Measurements from ENCODE around the gene COL23A1.
"Not testable (repeated sequence)": the region's sequence is repeated elsewhere in the genome, so short reads cannot be mapped to it uniquely, and the experiment has no call there.

Gene COL23A1

DNA sequence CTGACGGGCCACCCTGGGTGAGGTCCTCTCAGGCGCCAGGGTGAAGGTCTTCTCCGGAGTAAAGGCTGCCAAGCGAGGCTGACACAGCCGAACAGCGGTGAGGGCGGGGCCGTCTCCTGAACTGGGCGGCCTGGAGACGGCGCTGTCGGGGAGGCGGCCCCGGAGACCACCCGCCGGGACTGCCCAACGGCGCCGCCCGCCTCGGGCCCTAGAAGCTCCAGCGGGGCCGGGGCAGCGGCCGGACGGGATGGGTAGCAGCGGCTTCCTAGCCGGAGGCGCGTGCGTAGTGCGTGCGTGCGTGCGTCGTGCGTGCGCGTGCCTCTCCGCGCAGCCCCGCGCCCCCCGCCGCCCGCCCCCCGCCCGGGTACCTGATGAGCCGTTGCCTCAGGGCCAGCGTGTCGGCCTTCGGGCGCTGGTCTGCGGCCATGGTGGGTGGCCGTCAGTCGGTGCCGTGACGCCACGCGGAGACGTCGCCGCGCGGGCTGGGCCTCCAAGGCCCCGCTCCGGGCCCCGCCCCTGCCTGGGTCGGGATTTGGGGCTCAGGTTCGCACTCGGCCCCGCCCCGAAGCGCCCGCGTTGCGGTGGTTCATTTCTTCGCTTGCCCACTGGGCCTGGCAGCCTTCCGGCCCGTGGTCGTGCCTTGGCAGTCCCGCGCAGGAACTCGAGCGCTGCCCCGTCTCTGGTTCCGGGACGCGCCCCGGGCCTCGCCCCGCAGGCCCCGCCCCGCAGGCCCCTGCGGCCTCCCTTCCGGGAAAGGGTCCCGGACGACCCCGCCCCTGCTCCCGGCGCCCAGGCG lies 357.9 kb downstream of the COL23A1 start, which contains the start of gene PHYKPL:
TSS of gene PHYKPL (minus strand) at position 679 of the 796 bp plus-strand sequence. CDS start at position 427, 252 bp downstream.
- peak; percentile 77 for DNase-seq

DNA sequence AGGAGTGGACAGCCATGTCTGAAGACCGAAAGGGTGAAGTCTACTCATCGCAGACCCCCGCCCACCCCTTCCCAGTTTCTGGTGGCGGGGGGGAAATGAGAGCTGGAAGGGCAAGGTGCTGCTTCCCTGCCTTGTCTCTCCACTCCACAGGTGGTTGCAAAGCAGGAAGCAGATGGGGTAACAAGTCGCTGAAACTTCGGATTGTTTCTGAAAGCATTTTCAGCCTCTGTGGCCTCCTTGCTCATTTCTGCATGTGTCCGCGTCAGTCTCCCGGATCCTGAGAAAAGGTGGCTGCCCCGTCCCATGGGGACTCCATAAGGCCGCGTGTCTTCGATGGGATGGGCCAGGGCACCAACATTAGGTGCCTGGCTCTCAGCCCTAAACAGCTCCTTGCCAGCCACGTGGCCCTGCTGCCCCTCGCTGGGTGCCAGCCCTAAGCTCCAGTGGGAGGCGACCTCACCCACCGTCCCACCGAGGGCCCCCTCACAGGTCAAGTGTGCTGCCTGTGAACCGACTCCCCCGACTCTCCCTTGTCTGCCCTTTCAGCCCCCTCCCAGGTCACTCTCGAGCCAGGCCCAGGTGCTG lies 358.6 kb downstream of the COL23A1 start:
- peak; percentile 30 for DNase-seq

DNA sequence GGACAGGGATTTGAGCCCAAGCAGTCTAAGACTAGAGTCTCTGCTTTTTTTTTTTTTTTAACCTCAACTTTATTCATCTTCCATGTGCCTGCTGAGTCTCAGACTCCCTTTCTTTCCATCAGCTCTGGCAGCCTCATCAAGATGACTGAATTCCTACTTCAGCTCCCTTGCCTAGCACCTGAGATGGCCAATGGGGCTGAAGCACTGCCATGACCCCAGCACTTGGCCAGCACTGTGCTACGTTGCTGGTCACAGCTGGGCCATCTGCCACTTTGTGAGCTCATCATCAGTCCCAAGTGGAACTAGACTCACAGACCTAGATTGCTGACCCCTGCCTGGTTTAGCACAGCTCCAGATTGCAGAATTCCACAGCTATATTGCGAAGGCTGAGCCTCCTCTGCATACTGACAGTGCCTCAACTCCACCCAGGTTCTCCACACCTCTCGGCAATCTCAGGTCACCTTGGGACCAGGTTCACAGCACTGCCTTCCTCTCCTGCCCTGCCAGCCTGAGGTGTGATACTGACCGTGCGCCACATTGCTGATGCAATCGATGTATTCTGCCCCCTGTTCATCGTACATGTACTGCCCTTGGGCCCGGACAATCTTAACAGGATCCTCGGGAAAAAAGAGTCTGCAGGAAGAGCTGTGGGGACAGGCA lies 359.2 kb downstream of the COL23A1 start:
- no peak for DNase-seq

DNA sequence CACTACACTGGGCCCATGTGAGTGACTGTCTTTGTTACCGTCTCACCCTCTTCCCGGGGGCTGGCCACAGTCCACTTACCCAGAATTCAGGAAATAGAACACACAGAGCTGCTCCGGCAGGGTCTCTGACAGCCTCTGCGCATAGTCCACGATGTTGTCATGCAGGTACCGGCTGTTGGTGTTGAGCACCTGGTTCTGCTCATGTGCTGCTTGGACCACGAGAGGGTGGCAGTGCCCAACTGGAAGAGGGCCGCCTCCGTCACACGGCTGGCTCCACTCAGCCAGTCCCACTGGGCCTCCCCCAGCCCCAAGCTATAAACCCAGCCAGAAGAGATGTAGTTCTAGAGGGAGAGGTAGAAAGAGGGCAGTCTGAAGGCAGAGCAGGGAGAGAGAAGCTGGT lies 360.3 kb downstream of the COL23A1 start:
- DNase-seq, result no peak

DNA sequence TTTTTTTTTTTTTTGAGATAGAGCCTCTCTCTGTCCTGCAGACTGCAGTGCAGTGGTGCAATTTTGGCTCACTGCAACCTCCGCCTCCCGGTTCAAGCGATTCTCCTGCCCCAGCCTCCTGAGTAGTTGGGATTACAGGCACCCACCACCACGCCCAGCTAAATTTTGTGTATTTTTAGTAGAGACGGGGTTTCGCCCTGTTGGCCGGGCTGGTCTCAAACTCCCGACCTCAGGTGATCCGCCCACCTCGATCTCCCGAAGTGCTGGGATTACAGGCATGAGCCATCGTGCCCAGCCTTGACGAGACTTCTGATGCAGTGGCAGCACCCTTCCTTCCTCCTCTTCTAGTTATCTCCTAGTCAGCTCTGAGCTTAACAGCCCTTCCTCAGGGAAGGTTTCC lies 361.1 kb downstream of the COL23A1 start:
- not testable (repeated sequence) for DNase-seq

DNA sequence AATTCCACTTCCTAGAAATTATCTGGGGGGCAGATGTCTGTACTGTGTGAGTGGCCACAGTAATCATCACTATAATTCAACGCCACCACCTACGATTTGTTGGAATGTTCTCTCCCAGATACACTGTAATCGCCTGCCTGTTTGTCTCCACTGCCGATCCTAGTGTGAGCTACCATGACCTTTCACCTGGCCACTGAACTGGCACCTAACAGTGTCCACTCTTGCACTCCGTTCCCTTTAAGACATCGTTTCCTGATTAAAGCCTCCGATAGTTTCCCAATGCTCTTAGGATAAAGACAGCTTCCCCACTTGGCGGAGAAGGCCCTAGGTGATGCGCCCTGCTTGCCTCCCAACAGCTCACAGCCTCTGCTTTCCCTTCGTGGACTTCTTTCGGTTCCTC lies 361.6 kb downstream of the COL23A1 start:
- no peak for DNase-seq

DNA sequence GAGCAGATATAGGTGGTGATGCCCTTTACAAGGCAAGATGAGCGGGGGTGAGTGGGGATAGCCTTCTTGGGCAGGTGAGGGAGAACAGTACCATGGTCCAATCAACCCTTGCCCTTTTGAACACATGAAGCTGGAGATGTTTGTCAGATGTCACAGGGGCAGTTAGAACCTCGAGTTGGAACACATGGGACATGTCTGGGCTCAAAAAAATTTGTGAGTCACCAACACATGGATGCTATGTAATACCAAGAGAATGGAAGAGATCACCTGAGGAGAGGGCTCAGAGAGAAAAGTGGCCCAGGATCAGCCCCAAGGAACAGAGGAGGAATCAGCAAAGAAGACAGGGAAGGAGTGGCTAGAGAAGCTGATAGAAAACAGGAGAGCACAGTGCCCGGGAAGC lies 362.3 kb downstream of the COL23A1 start:
- DNase-seq, result no peak

DNA sequence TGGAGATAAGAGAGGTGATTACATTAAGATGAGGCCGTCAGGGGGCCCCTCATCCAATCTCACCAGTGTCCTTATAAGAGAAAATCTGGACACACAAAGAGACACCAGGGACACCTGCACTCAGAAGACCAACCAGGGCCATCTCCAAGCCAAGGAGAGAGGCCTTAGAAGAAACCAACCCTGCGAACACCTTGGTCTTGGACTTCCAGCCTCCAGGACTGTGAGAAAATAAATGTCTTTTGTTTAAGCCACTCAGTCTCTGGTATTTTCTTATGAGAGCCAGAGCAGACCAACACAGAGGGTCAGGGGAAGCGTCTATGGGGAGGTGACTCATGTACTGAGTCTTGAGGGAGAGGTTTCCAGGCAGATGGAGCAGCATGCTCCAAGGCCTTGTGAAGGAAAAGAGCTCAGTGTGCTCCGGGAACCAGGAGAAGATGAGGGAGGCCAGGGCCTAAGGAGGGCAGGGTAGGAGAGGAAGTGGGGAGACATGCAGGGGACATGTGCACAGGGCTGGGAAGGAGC lies 363.0 kb downstream of the COL23A1 start:
- no peak for DNase-seq

DNA sequence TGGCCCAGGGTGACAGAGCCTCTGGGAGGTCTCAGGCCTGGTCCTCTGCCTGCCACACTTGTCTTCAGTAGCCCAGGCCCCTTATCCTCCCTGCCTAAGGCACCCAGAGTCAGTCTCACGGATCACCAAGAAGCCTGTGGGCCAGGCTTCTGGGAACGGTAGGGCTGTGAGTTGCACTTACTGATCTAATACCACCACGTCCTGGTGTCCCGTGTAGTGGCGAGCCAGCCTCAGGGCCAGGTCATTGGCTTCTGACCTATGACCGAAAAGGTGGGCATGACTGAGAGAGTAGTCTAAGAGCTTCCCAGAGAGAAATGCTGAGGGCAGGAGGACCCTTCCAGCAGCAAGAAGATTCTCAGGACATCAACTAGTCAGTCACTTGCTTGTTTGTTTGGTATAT lies 365.0 kb downstream of the COL23A1 start:
- no peak for DNase-seq

DNA sequence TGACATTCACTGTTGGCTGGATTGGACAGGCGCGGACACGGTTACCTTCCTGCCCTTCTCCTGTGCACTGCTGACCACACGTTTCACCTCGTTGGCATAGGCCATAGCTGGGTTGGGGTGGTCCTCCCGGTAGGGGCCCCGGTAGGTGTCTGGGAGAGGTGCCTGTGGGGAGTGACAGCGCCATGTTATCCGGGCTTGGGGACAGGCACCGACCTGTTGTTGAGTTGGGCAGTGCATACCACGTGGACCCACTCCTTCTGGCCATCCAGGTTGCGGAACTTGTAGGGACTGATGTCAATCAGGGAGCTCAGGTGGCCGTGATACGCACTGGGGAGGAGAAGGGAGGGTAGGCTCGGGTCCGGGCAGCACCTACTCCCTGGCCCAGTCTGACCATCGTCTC lies 365.8 kb downstream of the COL23A1 start:
- no peak for DNase-seq

DNA sequence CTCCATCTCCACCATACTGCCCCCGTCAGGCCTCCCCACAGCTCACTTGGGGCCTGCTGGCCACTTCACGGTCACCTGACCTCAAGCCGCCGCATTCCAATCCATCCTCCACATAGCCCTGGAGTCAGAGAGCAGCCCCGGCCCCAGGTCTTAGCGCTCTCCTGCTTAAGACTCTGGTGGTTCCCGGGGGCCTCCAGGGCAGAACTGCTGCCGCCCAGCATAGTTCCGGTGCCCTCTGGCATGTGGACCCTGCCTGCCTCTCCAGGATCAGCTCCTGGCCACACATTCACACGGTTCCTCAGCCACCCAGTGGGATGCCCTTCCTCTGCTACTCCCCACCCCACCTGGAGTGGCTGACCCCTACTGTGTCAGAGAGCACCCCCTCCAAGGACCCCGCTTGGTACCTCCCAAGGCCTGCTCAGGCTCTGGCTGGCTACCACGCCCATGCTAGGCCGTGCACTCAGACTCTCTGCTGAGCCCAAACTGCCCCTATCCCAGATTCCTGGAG lies 366.3 kb downstream of the COL23A1 start:
- DNase-seq, result no peak

DNA sequence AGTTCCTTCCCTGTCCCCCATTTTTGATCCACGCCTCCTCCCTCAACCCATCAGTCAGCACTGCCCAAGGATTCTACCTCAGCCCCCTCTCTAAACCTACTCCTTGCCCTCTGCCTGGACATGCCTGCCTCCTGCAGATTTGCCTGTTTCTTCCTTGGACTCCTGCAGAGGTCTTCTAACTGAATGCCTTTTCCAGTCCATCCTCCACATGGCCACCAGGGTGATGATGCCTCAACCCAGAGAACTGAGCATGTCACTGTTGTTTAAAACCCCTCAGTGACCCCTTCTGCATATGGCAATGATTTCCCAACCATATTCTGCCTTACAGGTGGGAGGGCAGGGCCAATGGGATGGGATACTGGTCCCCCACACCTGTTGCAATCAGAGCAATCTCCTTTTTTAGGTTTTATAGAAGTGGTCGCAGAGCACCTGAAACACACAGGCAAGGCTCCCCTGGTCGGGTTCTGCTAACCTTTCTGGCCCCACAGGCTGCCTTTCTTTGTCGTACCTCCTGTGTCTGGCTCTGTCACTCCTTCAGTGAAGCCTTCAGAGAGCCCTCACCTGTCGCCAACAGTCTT lies 366.9 kb downstream of the COL23A1 start:
- DNase-seq, result no peak

DNA sequence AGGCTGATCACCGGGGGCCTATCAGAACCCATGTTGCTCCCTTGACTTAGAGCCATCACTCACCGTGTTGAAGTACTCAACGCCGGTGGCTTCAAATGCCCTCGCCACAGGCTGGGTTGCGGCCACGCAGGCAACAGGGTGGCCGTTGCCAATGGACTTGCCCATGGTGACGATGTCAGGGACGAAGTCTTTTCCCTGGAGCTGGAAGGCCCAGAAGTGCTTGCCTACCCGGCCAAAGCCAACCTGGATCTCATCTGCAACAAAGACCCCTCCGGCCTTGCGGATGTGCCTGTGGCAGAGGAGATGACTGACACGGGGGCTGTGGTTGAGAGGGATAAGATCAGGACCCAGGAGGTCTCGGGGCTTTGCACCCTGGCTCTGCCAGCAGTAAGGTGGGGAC lies 367.9 kb downstream of the COL23A1 start:
- no peak for DNase-seq

DNA sequence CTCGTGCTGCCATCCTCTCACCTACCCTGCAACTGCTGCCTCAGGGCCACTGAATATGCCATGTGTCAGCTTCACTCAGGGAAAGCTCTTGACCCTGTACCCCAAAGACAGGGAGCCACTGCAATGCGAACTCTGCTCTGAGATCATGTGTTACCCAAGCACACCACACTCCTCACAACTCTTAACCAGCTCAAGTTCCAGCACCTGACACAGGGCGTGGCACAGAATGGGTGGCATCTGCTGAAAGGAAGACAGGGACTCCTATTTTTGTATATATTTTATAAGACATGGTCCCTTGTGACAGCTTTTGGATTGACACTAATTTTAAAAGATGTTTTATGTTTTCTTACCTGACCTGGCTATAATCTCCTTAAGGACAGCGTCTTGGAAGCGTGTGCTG lies 368.3 kb downstream of the COL23A1 start:
- DNase-seq, result no peak

DNA sequence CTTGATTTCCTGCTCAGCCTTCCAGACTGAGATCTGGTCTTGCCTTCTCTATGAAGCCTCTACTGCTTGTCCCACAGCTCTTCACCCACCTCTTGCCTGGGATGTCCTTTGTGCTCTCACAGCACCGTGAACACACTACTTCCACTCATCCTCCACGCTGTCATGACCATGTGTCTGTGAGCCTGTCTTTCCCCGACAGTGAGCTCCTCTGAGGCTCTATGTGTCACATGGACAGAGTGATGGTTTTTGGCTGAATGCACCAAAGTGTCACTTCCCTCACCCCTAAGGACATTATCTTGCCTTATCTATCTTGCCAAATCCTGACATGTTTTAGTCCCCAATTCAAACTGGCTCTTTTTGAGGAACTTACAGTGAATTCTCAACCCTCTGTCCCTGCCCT lies 368.9 kb downstream of the COL23A1 start:
- DNase-seq, result no peak

DNA sequence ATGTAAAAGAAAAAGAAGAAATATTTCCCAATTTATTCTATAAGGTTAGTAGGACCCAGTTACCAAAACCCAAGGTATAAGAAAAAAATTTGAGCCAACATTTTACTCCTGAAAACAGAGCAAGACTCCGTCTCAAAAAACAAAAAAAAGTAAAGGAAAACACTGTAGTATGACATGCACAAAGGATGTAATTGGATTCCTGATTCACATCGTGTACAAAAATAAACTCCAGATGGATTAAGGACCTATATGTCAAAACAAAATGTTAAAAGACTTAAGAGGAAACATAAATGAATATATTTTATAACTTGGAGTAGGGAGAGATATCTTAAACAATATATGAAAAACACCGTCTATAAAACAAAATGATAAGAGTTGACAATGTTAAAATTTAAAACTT lies 371.4 kb downstream of the COL23A1 start:
- no peak for DNase-seq

DNA sequence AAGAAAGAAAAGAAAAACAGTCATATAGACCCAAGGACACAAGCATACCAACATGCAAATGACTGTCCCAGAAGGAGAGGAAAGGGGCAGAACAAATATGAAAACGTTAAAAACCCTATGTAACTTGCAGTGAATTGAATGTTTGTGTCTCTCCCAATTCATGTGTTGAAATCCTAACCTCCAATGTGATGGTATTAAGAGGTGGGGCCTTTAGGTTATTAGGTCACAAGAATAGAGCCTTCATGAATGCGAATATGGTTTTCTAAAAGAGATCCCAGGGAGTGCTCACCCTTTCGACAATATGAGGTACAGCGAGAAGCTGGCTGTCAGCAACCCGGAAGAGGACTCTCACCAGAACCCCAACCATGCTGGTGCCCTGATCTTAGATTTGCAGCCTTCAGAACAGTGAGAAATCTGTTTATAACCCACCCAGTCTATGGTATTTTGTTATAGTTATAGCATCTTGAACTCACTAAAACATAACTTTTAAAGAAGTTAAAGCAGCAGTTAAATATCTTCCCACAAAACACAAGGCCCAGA lies 371.9 kb downstream of the COL23A1 start:
- no peak for DNase-seq

DNA sequence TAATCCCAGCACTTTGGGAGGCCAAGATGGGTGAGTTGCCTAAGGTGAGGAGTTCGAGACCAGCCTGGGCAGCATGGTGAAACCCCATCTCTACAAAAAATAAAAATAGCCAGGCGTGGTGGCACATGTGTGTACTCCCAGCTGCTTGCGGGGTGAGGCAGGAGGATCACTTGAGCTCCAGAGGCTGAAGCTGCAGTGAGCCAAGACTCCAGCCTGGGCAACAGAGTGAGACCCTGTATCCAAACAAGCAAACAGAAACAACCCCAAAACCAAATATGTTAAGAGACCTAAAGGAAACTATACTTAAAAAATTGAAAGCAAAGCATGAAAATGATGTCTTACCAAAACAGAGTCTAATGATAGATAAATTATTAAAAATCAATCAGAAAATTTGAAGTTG lies 373.4 kb downstream of the COL23A1 start:
- no peak for DNase-seq

DNA sequence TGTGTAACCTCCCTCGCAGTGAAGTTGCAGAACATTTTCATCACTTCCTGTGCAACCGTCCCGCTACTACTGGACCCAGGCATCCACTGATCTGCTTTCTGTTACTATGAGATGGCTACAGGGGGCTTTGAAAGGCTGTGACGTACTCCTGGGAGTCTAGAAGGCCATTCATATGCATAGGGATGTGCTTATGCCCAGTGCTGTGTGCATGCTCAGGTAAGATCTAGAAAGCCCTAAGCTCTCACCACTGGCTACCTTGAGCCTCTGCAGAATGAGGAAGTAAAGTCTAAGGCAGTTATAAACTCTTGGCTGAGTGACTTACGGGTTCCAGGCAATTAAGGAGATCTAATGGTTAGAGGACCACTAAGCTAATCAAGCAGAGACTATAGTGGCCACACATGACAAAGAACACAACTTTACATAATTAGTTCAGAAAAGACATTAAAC lies 374.1 kb downstream of the COL23A1 start:
- DNase-seq, result no peak

DNA sequence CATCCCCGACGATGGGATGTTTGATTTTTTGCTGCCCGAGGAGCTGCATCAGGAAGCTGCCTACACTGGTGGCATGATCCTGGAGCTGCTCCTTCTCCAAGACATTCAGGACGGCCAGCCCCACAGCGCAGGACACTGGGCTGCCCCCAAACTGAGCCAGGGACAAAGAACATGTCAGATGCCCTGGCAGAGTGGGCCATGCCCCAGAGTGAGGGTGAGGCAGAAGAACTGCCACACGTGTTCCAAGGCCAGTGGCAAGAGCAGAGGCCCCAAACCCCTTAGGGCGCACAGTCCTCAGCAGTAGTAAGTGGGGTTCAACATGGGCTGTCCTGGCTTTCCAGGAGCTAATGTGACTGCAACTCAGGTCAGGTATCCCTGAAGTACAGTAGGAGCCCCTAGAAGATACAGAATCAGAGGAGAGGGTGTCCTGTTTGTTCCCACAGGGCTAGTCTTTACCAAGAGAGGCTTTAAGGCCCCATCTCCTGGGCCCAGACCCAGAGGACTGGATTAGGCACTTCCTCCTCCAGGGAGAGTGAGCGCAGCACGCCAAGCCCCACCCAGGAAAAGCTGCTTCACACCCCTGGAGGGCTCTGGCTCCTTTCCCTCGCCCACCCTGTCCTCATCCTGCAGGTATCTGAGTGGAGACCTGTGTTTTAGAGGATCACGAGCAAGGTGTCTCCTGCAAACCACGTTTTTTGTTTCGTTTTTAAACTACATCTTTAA lies 374.8 kb downstream of the COL23A1 start:
- DNase-seq, result peak; percentile 29

DNA sequence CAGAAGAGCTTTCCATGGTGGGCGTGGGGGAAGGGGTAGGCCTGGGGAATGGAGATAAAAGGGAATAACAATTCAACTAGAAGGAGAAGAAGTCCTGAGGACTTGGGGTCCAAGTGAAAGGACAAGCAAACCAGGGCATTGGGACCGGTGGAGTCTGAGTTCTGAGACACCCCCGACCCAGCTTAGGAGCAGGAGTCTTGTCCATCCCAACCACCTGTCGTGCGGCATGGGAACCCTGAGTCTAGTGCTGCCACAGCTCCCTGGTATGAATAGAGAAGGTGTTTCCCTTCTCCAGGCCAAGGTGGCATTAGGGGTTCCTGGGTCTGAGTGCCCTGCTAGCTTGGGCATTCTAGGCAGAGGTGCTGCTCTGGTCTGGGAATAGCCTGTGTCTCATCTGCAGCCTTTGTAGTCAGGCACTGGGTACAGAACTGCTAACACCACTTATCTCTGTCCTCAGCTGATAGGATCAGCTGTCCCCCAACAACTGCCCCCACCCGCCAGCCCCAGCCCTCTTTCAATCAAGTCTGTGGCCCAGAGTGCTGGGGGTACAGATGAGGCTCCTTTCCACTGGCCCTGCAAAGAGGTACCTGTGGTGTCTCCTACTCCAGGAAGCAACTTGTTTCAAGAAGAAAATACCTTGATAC lies 375.9 kb downstream of the COL23A1 start:
- peak; percentile 31 for DNase-seq

DNA sequence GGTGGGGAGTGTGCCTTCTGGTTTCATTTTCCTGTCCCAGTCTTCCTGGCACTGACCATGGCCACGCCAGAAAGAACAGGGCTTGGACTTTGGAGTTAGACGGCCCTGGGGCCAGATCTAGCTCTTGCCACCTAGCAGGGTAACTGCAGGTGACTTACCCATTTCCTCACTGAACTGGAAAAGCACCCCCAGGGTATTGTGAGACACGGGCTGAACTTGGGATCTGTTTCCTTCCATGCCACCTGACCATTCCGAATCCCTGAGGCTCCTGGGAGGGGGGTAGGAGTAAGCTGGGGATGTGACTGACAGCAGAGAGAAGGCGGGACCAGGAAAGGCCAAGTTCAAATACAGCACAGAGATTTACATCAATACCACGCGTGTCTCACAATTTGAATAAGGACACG lies 376.4 kb downstream of the COL23A1 start:
- DNase-seq, result peak; percentile 21

Measured in NCI-H82 (cell line).